Ecto neural progenitor cell (in vitro differentiated cells): Measurements from ENCODE around the gene TMEM40.
"Not testable (repeated sequence)": the region's sequence is repeated elsewhere in the genome, so short reads cannot be mapped to it uniquely, and the experiment has no call there.

ENCODE experiments used
- DNase-seq: peaks from one replicate; pipeline ENCODE4 v3.0.0-alpha.2; 2018; ENCODE audit warnings: low spot score

TMEM40 gene

GRCh38 chr3:12751571-12751970 lies 7.5 kb downstream of the TMEM40 start:
- DNase-seq, result no peak

GRCh38 chr3:12750658-12751071 lies 8.4 kb downstream of the TMEM40 start:
- DNase-seq, result no peak

GRCh38 chr3:12750223-12750622 lies 8.8 kb downstream of the TMEM40 start:
- DNase-seq, result no peak

- DNase-seq, result no peak
Observed at GRCh38 chr3:12748477-12748876, 10.6 kb downstream of the TMEM40 start.

GRCh38 chr3:12746419-12746818 lies 12.6 kb downstream of the TMEM40 start:
- DNase-seq, result no peak

GRCh38 chr3:12744326-12744725 lies 14.7 kb downstream of the TMEM40 start:
- DNase-seq, result no peak

GRCh38 chr3:12743583-12743982 lies 15.5 kb downstream of the TMEM40 start:
- DNase-seq, result no peak

- no peak for DNase-seq
Observed at GRCh38 chr3:12742330-12743107, 16.5 kb downstream of the TMEM40 start.

GRCh38 chr3:12741209-12741608 lies 17.9 kb downstream of the TMEM40 start:
- no peak for DNase-seq

GRCh38 chr3:12737833-12738232 lies 21.2 kb downstream of the TMEM40 start:
- DNase-seq, result no peak

- DNase-seq, result no peak
Observed at GRCh38 chr3:12737319-12737718, 21.7 kb downstream of the TMEM40 start.

- no peak for DNase-seq
Observed at GRCh38 chr3:12734960-12735359, 24.1 kb downstream of the TMEM40 start.

- DNase-seq, result no peak
Observed at GRCh38 chr3:12733566-12733965, 25.5 kb downstream of the TMEM40 start.

- DNase-seq, result no peak
Observed at GRCh38 chr3:12730506-12731242, 28.4 kb downstream of the TMEM40 start.

- no peak for DNase-seq
Observed at GRCh38 chr3:12729051-12729651, 29.9 kb downstream of the TMEM40 start.

- no peak for DNase-seq
Observed at GRCh38 chr3:12727937-12728336, 31.1 kb downstream of the TMEM40 start.

- no peak for DNase-seq
Observed at GRCh38 chr3:12727481-12727880, 31.6 kb downstream of the TMEM40 start.

- no peak for DNase-seq
Observed at GRCh38 chr3:12725436-12725835, 33.6 kb downstream of the TMEM40 start.

GRCh38 chr3:12724794-12725193 lies 34.3 kb downstream of the TMEM40 start:
- DNase-seq, result no peak

- DNase-seq, result not testable (repeated sequence)
Observed at GRCh38 chr3:12723362-12723761, 35.7 kb downstream of the TMEM40 start.

- DNase-seq, result no peak
Observed at GRCh38 chr3:12722226-12722625, 36.8 kb downstream of the TMEM40 start.

GRCh38 chr3:12719984-12720898 lies 38.8 kb downstream of the TMEM40 start:
- peak; percentile 84 for DNase-seq
